ENCODE results near the gene ZNF770. TPM values are rescaled to one million over a fixed set of nuclear protein-coding genes. Genes with fewer than 3 reads are reported as not detected.

ZNF770 gene
- total RNA-seq, 1 experiment from 2014 or later = 26.9 TPM

DNA sequence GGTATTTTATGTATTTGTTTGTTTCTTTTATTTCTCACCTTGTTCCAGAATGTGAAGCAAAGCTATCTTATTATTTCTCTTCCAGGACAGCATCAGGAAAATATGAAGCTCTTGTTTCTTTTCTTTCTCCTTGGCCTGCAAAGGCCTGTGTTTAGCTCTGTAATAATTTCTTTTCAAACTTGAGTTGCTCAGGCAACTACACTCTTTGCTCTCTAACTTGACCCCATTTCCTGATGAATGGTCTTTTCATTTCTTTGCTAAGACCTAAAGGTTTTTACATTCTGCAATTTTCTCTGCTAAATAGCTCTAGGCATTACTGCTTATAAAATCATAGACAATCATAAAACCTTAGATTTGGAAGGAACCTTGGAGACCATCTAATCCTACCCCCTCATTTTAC lies 26.2 kb upstream of the ZNF770 start:
- DNase-seq (no peak), ATAC-seq (no peak)
- Histone ChIP-seq H3K9me3 (ENCODE audit: low read length) (no peaks in the 10 kb centered on the region), H3K27me3 (ENCODE audit: low read length) (no peaks in the 10 kb centered on the region), H3K36me3 (ENCODE audit: low read depth, low read length) (no peaks in the 10 kb centered on the region), H3K9ac (ENCODE audit: low read length) (no peak overlapping the region), H3F3A (ENCODE audit: low read length, unreplicated experiment) (no peaks in the 10 kb centered on the region), H4K20me1 (ENCODE audit: low read length) (no peaks in the 10 kb centered on the region), H3K79me2 (ENCODE audit: low read length) (no peaks in the 10 kb centered on the region), H3K4me3 (ENCODE audit: low read length) (no peak overlapping the region), H2AFZ (ENCODE audit: low read length) (no peak overlapping the region), H3K27ac (ENCODE audit: low read length) (no peak overlapping the region), H3K4me2 (ENCODE audit: low read length) (no peak overlapping the region), H3K9me2 (replicated peaks; ENCODE audit: low read length) (no peaks in the 10 kb centered on the region), H3K4me1 (ENCODE audit: insufficient read depth, low read length) (no peaks in the 10 kb centered on the region)
- ChIA-PET POLR2A (ENCODE audit: unreplicated experiment) (interaction anchor here (0.5 kb wide), 1 partner anchor 494 kb away, joined by 3 read pairs; no protein-coding TSS in a partner anchor), CTCF (interaction anchor here (0.7 kb wide), 1 partner anchor 25 kb away, joined by 3 read pairs; no protein-coding TSS in a partner anchor)
- BruUV-seq (replicated peaks) = no TSS peak
- intact Hi-C loops (cut with micrococcal nuclease) = no loop called here
- TF ChIP-seq CTCF (conservative IDR thresholded peaks at IDR 0.05; ENCODE audit: low read depth, low read length) (no peak), EZH2 (IDR thresholded peaks at IDR 0.05; ENCODE audit: low read length, unreplicated experiment) (no peak), EZH2phosphoT487 (IDR thresholded peaks at IDR 0.05; ENCODE audit: borderline replicate concordance, low read length) (no peak)

GRCh38 chr15:35013370-35013769 lies 25.3 kb upstream of the ZNF770 start:
- DNase-seq = no peak
- no peaks in the 10 kb centered on the region for H3F3A ChIP-seq (ENCODE audit: low read length, unreplicated experiment)
- no peaks in the 10 kb centered on the region for H3K9me2 ChIP-seq (replicated peaks; ENCODE audit: low read length)
- ChIA-PET CTCF (no interaction called here), POLR2A (ENCODE audit: unreplicated experiment) (no interaction called here)
- H3K4me3 ChIP-seq (ENCODE audit: low read length) = no peak overlapping the region
- no peak overlapping the region for H3K27ac ChIP-seq (ENCODE audit: low read length)
- TF ChIP-seq EZH2phosphoT487 (IDR thresholded peaks at IDR 0.05; ENCODE audit: borderline replicate concordance, low read length) = no peak
- TF ChIP-seq CTCF (conservative IDR thresholded peaks at IDR 0.05; ENCODE audit: low read depth, low read length) = no peak
- TF ChIP-seq EZH2 (IDR thresholded peaks at IDR 0.05; ENCODE audit: low read length, unreplicated experiment) = no peak
- no peaks in the 10 kb centered on the region for H3K9me3 ChIP-seq (ENCODE audit: low read length)
- no TSS peak for BruUV-seq (replicated peaks)
- no peak overlapping the region for H2AFZ ChIP-seq (ENCODE audit: low read length)
- H3K9ac ChIP-seq (ENCODE audit: low read length) = no peak overlapping the region
- no peak overlapping the region for H3K4me2 ChIP-seq (ENCODE audit: low read length)
- H4K20me1 ChIP-seq (ENCODE audit: low read length) = no peaks in the 10 kb centered on the region
- no peaks in the 10 kb centered on the region for H3K27me3 ChIP-seq (ENCODE audit: low read length)
- no peaks in the 10 kb centered on the region for H3K79me2 ChIP-seq (ENCODE audit: low read length)
- no peaks in the 10 kb centered on the region for H3K36me3 ChIP-seq (ENCODE audit: low read depth, low read length)
- no peak for ATAC-seq
- intact Hi-C loops (cut with micrococcal nuclease) = no loop called here
- no peaks in the 10 kb centered on the region for H3K4me1 ChIP-seq (ENCODE audit: insufficient read depth, low read length)

DNA sequence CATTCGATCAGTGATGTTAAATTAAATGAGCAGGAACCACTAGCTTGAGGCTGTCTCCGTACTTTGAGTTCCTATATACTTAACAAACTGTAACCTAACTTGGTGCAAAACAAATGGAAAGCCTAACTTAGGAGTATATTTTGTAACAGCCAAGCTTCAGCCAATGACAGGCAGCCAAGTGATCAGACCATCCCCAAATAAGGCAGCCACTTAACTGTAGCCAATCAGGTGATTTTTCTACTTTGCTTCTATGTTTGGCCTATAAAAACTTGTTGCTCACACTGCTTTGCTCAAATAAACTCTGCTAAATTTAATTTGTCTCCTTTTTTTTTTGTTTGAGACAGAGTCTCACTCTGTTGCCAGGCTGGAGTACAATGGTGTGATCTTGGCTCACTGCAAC lies 19.3 kb upstream of the ZNF770 start:
- H3K4me3 ChIP-seq (ENCODE audit: low read length) = no peak overlapping the region
- ATAC-seq (no peak), DNase-seq (no peak)
- H3K4me1 ChIP-seq (ENCODE audit: insufficient read depth, low read length) = no peaks in the 10 kb centered on the region
- H2AFZ ChIP-seq (ENCODE audit: low read length) = no peak overlapping the region
- no peaks in the 10 kb centered on the region for H3K79me2 ChIP-seq (ENCODE audit: low read length)
- no TSS peak for BruUV-seq (replicated peaks)
- intact Hi-C loops (cut with micrococcal nuclease) = no loop called here
- H3K36me3 ChIP-seq (ENCODE audit: low read depth, low read length) = no peaks in the 10 kb centered on the region
- H4K20me1 ChIP-seq (ENCODE audit: low read length) = no peaks in the 10 kb centered on the region
- ChIA-PET POLR2A (ENCODE audit: unreplicated experiment) (no interaction called here), CTCF (no interaction called here)
- no peak overlapping the region for H3K4me2 ChIP-seq (ENCODE audit: low read length)
- H3F3A ChIP-seq (ENCODE audit: low read length, unreplicated experiment) = no peaks in the 10 kb centered on the region
- H3K9me3 ChIP-seq (ENCODE audit: low read length) = no peaks in the 10 kb centered on the region
- H3K27me3 ChIP-seq (ENCODE audit: low read length) = no peaks in the 10 kb centered on the region
- TF ChIP-seq EZH2 (IDR thresholded peaks at IDR 0.05; ENCODE audit: low read length, unreplicated experiment) = no peak
- TF ChIP-seq EZH2phosphoT487 (IDR thresholded peaks at IDR 0.05; ENCODE audit: borderline replicate concordance, low read length) = no peak
- no peak for TF ChIP-seq CTCF (conservative IDR thresholded peaks at IDR 0.05; ENCODE audit: low read depth, low read length)
- no peak overlapping the region for H3K27ac ChIP-seq (ENCODE audit: low read length)
- no peak overlapping the region for H3K9ac ChIP-seq (ENCODE audit: low read length)
- H3K9me2 ChIP-seq (replicated peaks; ENCODE audit: low read length) = no peaks in the 10 kb centered on the region

Data from PC-3 (cell line).